IMR-90 (cell line): Measurements from ENCODE around the gene C17orf107. TPM values are rescaled to one million over a fixed set of nuclear protein-coding genes. Genes with fewer than 3 reads are reported as not detected.

ENCODE experiments used
- ATAC-seq: fragments of 200-7000 bp; cut with Tn5 transposase; 2 replicates; pipeline ENCODE4 v1.9.1; 2020; ENCODE audit warnings: low read depth, mild to moderate bottlenecking, moderate library complexity
- BruUV-seq: library from RNA; stranded (reverse); fragments of 400-500 nt; replicated peaks from 2 replicates; lab custom pipeline; 2021; lab: Mats Ljungman, UMichigan
- CTCF ChIA-PET: fragments of 300-600 bp; formaldehyde crosslinking; extraction: SDS; loops from one replicate; lab custom pipeline; 2021; ENCODE audit warnings: antibody characterized with exemption; lab: Yijun Ruan, JAX
- POLR2A ChIA-PET: fragments of 300-600 bp; sonication (Branson Sonifier 250); formaldehyde crosslinking; loops from one replicate; lab custom pipeline; 2022; ENCODE audit warnings: antibody characterized with exemption; ENCODE audit not compliant: unreplicated experiment; lab: Charles Lee
- DNase-seq: peaks from one replicate; pipeline ENCODE4 v3.0.0; 2013
- H2AFZ ChIP-seq: replicated peaks from 2 replicates; pipeline ENCODE3; 2013; ENCODE audit warnings: low read length, mild to moderate bottlenecking; ENCODE audit not compliant: poor library complexity
- H2AK5ac ChIP-seq: 2 replicates; pipeline ENCODE4 v1.6.1; 2013; ENCODE audit warnings: low read depth, low read length, inconsistent platforms
- H2AK9ac ChIP-seq: replicated peaks from 2 replicates; pipeline ENCODE3; 2013; ENCODE audit warnings: mild to moderate bottlenecking, low read depth, low read length, moderate library complexity; ENCODE audit not compliant: poor library complexity
- H2BK120ac ChIP-seq: 2 replicates; pipeline ENCODE4 v1.6.1; 2013; ENCODE audit warnings: low read depth, low read length, inconsistent platforms
- H2BK15ac ChIP-seq: 3 replicates; pipeline ENCODE4 v1.6.1; 2013; ENCODE audit warnings: low read depth, low read length, inconsistent platforms
- H2BK20ac ChIP-seq: 2 replicates; pipeline ENCODE4 v1.6.1; 2013; ENCODE audit warnings: low read depth, mild to moderate bottlenecking, inconsistent platforms, low read length, moderate library complexity
- H2BK5ac ChIP-seq: 2 replicates; pipeline ENCODE4 v1.6.1; 2013; ENCODE audit warnings: mild to moderate bottlenecking, low read depth, low read length, inconsistent platforms; ENCODE audit not compliant: poor library complexity, severe bottlenecking
- H3K14ac ChIP-seq: replicated peaks from 2 replicates; pipeline ENCODE4 v1.6.1; 2013; ENCODE audit warnings: low read depth, low read length, inconsistent platforms
- H3K18ac ChIP-seq: 2 replicates; pipeline ENCODE4 v1.6.1; 2013; ENCODE audit warnings: low read depth, low read length, control low read depth
- H3K23ac ChIP-seq: 2 replicates; pipeline ENCODE4 v1.6.1; 2013; ENCODE audit warnings: low read depth, low read length, inconsistent platforms
- H3K27ac ChIP-seq: 2 replicates; pipeline ENCODE4 v1.5.1; 2013; ENCODE audit warnings: mild to moderate bottlenecking, control low read depth, low read length; ENCODE audit not compliant: insufficient read depth
- H3K27me3 ChIP-seq: 2 replicates; pipeline ENCODE4 v1.6.1; 2013; ENCODE audit warnings: low read length; ENCODE audit not compliant: control insufficient read depth, insufficient read depth
- H3K36me3 ChIP-seq: 2 replicates; pipeline ENCODE4 v1.6.1; 2013; ENCODE audit warnings: low read length, mixed read lengths; ENCODE audit not compliant: control insufficient read depth, insufficient read depth
- H3K4ac ChIP-seq: 2 replicates; pipeline ENCODE4 v1.6.1; 2013; ENCODE audit warnings: low read depth, low read length, inconsistent platforms
- H3K4me1 ChIP-seq: 2 replicates; pipeline ENCODE4 v1.6.1; 2013; ENCODE audit warnings: low read length, mixed read lengths; ENCODE audit not compliant: control insufficient read depth, insufficient read depth
- H3K4me2 ChIP-seq: 2 replicates; pipeline ENCODE4 v1.6.1; 2013; ENCODE audit warnings: low read depth, mild to moderate bottlenecking, control low read depth, low read length, moderate library complexity
- H3K4me3 ChIP-seq: 2 replicates; pipeline ENCODE4 v1.5.1; 2013; ENCODE audit warnings: low read depth, mild to moderate bottlenecking, control low read depth, low read length, moderate library complexity; ENCODE audit not compliant: insufficient read depth
- H3K56ac ChIP-seq: 2 replicates; pipeline ENCODE4 v1.6.1; 2013; ENCODE audit warnings: low read length, inconsistent platforms; ENCODE audit not compliant: insufficient read depth; ENCODE audit errors: extremely low read depth
- H3K79me1 ChIP-seq, 2 experiments: 2 replicates each; pipeline ENCODE4 v1.6.1; 2013; ENCODE audit warnings: low read length in 2 of 2, inconsistent platforms in 1 of 2, low read depth in 1 of 2
- H3K9ac ChIP-seq: 2 replicates; pipeline ENCODE4 v1.6.1; 2013; ENCODE audit warnings: low read depth, low read length, control low read depth
- H3K9me1 ChIP-seq: 2 replicates; pipeline ENCODE4 v1.6.1; 2013; ENCODE audit warnings: low read length, inconsistent platforms; ENCODE audit not compliant: insufficient read depth
- H3K9me3 ChIP-seq: 2 replicates; pipeline ENCODE4 v1.6.1; 2013; ENCODE audit warnings: low read length; ENCODE audit not compliant: control insufficient read depth, insufficient read depth
- H4K20me1 ChIP-seq: 2 replicates; pipeline ENCODE4 v1.6.1; 2013; ENCODE audit warnings: low read length, inconsistent platforms; ENCODE audit not compliant: insufficient read depth
- H4K5ac ChIP-seq: 2 replicates; pipeline ENCODE4 v1.6.1; 2013; ENCODE audit warnings: mild to moderate bottlenecking, low read depth, low read length, control low read depth
- H4K8ac ChIP-seq, 2 experiments: 2 replicates each; pipeline ENCODE4 v1.6.1; 2013; ENCODE audit warnings: low read depth in 2 of 2, low read length in 2 of 2, control low read depth in 1 of 2, inconsistent platforms in 1 of 2
- H4K91ac ChIP-seq: 2 replicates; pipeline ENCODE4 v1.6.1; 2013; ENCODE audit warnings: low read depth, low read length, inconsistent platforms; ENCODE audit not compliant: insufficient read depth
- BHLHE40 ChIP-seq: fragments of 150-350 bp; IDR thresholded peaks from 2 replicates; pipeline ENCODE4 v1.6.1; 2016; ENCODE audit warnings: mild to moderate bottlenecking, low read depth, low read length
- CEBPB ChIP-seq: IDR thresholded peaks from 2 replicates; pipeline ENCODE4 v1.6.1; 2012; ENCODE audit warnings: low read depth, low read length, improper control_type of control experiment
- CHD1 ChIP-seq: IDR thresholded peaks from 2 replicates; pipeline ENCODE4 v1.6.1; 2012; ENCODE audit warnings: low read depth, low read length, improper control_type of control experiment
- CTCF ChIP-seq: conservative IDR thresholded peaks from 2 replicates; pipeline ENCODE4 v1.5.1; 2012; ENCODE audit warnings: mild to moderate bottlenecking, low read depth, low read length, improper control_type of control experiment
- FOS ChIP-seq: fragments of 150-350 bp; IDR thresholded peaks from 2 replicates; pipeline ENCODE4 v1.6.1; 2016; ENCODE audit warnings: low read depth, low read length
- MAFK ChIP-seq: IDR thresholded peaks from 2 replicates; pipeline ENCODE4 v1.6.1; 2012; ENCODE audit warnings: low read depth, low read length, improper control_type of control experiment
- MAZ ChIP-seq: IDR thresholded peaks from 2 replicates; pipeline ENCODE4 v1.6.1; 2012; ENCODE audit warnings: low read depth, mild to moderate bottlenecking, low read length, improper control_type of control experiment, moderate library complexity, borderline replicate concordance
- MXI1 ChIP-seq: IDR thresholded peaks from 2 replicates; pipeline ENCODE4 v1.6.1; 2012; ENCODE audit warnings: low read depth, mild to moderate bottlenecking, low read length, moderate library complexity, borderline replicate concordance
- NFE2L2 ChIP-seq: fragments of 150-350 bp; IDR thresholded peaks from 2 replicates; pipeline ENCODE4 v1.6.1; 2016; ENCODE audit warnings: low read depth, mild to moderate bottlenecking, low read length
- POLR2A ChIP-seq: IDR thresholded peaks from 2 replicates; pipeline ENCODE4 v1.6.1; 2012; ENCODE audit warnings: mild to moderate bottlenecking, low read depth, low read length
- RAD21 ChIP-seq: IDR thresholded peaks from 2 replicates; pipeline ENCODE4 v1.6.1; 2012; ENCODE audit warnings: low read length, improper control_type of control experiment
- RCOR1 ChIP-seq: IDR thresholded peaks from 2 replicates; pipeline ENCODE4 v1.6.1; 2012; ENCODE audit warnings: mild to moderate bottlenecking, low read length, improper control_type of control experiment; ENCODE audit not compliant: insufficient replicate concordance
- RFX5 ChIP-seq: IDR thresholded peaks from 2 replicates; pipeline ENCODE4 v1.8.0; 2012; ENCODE audit warnings: low read depth, mild to moderate bottlenecking, low read length, moderate library complexity
- SMC3 ChIP-seq: fragments of 150-350 bp; IDR thresholded peaks from 2 replicates; pipeline ENCODE4 v1.6.1; 2016; ENCODE audit warnings: low read depth, mild to moderate bottlenecking, antibody characterized with exemption, low read length, moderate library complexity
- USF2 ChIP-seq: fragments of 150-350 bp; IDR thresholded peaks from 2 replicates; pipeline ENCODE4 v1.6.1; 2017; ENCODE audit warnings: mild to moderate bottlenecking, antibody characterized with exemption, low read length, low read depth
- WGBS, 2 experiments: methylation state at CpG; one replicate each; pipeline versions ENCODE4 v1.1.5 to v1.1.7; 2013; ENCODE audit warnings: missing lambda C conversion rate in 2 of 2; ENCODE audit not compliant: insufficient read length in 1 of 2; ENCODE audit errors: extremely low coverage in 2 of 2; 5-methylcytosine and 5-hydroxymethylcytosine counted together
- dilution Hi-C: fragments of 300-500 bp; cut with HindIII; formaldehyde crosslinking; loops from one replicate; pipeline ENCODE4 v1.14.3; 2018; ENCODE audit warnings: low sequenced_read_pairs; ENCODE audit not compliant: unreplicated experiment
- in situ Hi-C: fragments of 300-500 bp; cut with MboI; formaldehyde crosslinking; loops from 3 replicates; pipeline ENCODE4 v1.14.3; 2019; ENCODE audit warnings: low sequenced_read_pairs, inconsistent platforms, mixed read lengths
- intact Hi-C: fragments of 100-400 bp; cut with micrococcal nuclease; formaldehyde crosslinking; loops from 2 replicates; pipeline ENCODE4 v1.10.0; 2022
- polyA plus RNA-seq, 3 experiments: library from polyadenylated mRNA; depleted of rRNA; stranded (reverse); fragments of >200 nt; gene quantifications; 2 replicates each; pipeline ENCODE4 v1.2.3, GENCODE V29; 2012; ENCODE audit warnings: low replicate concordance in 1 of 3
- total RNA-seq: library from RNA; depleted of rRNA; stranded (reverse); fragments of >200 nt; gene quantifications from 2 replicates; pipeline ENCODE4 v1.2.3, GENCODE V29; 2012
- TF ChIP-seq, protein P1 (sequence below): fragments of 150-350 bp; IDR thresholded peaks from 2 replicates; pipeline ENCODE4 v1.6.1; 2016; ENCODE audit warnings: low read depth, mild to moderate bottlenecking, low read length, moderate library complexity, borderline replicate concordance

Gene C17orf107
- total and polyA plus RNA-seq, 2 of the 4 experiments (the other 2 are of a cell fraction), result 0.54 to 0.82 TPM

- no peak overlapping the region for H2BK20ac ChIP-seq
- H3K9me3 ChIP-seq, result no peaks in the 10 kb centered on the region; the same call in 1 of the 2 replicates
- no peak overlapping the region for H4K8ac ChIP-seq
- no peak overlapping the region for H3K56ac ChIP-seq
- CTCF ChIA-PET, result no interaction called here
- no TSS peak for BruUV-seq
- no peak overlapping the region for H3K4ac ChIP-seq
- dilution Hi-C loops, result no loop called here
- no peak overlapping the region for H3K14ac ChIP-seq
- H3K27ac ChIP-seq, result no peak overlapping the region
- peaks cover 2% of the 10 kb centered on the region; the same call in 1 of the 2 replicates for H3K9me1 ChIP-seq
- H2BK5ac ChIP-seq, result no peak overlapping the region
- DNase-seq, result no peak
- no peak overlapping the region for H3K23ac ChIP-seq
- H3K27me3 ChIP-seq, result no peaks in the 10 kb centered on the region; the same call in 1 of the 2 replicates
- H2AK5ac ChIP-seq, result no peak overlapping the region
- WGBS, 2 experiments, result 90% methylated on average over 5 of the region's 8 CpGs; no CpG with 5 or more reads in 1 of the 2 experiments
- H4K91ac ChIP-seq, result no peak overlapping the region
- H4K20me1 ChIP-seq, result no peaks in the 10 kb centered on the region; the same call in none of the 2 replicates
- peak overlapping the region; percentile 58 for H2AK9ac ChIP-seq
- H4K5ac ChIP-seq, result no peak overlapping the region
- no peaks in the 10 kb centered on the region for H3K4me1 ChIP-seq
- ATAC-seq, result no peak
- no peak overlapping the region for H3K4me2 ChIP-seq
- H3K18ac ChIP-seq, result no peak overlapping the region
- in situ Hi-C loops, result no loop called here
- no peak overlapping the region for H3K4me3 ChIP-seq
- no peaks in the 10 kb centered on the region for H3K79me1 ChIP-seq
- POLR2A ChIA-PET, result interaction anchor here (0.6 kb wide), 1 partner anchor 344 kb away, joined by 4 read pairs; no protein-coding TSS in a partner anchor
- no peak overlapping the region for H2BK15ac ChIP-seq
- H3K36me3 ChIP-seq, result peaks cover 40% of the 10 kb centered on the region
- intact Hi-C loops, result no loop called here
- no peak overlapping the region for H2BK120ac ChIP-seq
- H2AFZ ChIP-seq, result no peak overlapping the region
- H3K9ac ChIP-seq, result no peak overlapping the region
- no peak for TF ChIP-seq RFX5
- TF ChIP-seq BHLHE40, result no peak
- TF ChIP-seq MAZ, result no peak
- no peak for TF ChIP-seq USF2
- TF ChIP-seq POLR2A, result no peak
- no peak for TF ChIP-seq CEBPB
- TF ChIP-seq, protein P1, sequence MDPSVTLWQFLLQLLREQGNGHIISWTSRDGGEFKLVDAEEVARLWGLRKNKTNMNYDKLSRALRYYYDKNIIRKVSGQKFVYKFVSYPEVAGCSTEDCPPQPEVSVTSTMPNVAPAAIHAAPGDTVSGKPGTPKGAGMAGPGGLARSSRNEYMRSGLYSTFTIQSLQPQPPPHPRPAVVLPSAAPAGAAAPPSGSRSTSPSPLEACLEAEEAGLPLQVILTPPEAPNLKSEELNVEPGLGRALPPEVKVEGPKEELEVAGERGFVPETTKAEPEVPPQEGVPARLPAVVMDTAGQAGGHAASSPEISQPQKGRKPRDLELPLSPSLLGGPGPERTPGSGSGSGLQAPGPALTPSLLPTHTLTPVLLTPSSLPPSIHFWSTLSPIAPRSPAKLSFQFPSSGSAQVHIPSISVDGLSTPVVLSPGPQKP, result no peak
- TF ChIP-seq MXI1, result no peak
- no peak for TF ChIP-seq SMC3
- TF ChIP-seq FOS, result no peak
- TF ChIP-seq NFE2L2, result no peak
- TF ChIP-seq RAD21, result no peak
- TF ChIP-seq CTCF, result no peak
- no peak for TF ChIP-seq RCOR1
- TF ChIP-seq CHD1, result no peak
- no peak for TF ChIP-seq MAFK
These were observed 985 bp upstream of the C17orf107 start for GRCh38 chr17:4898351-4898750.
